NCI-H446 treated with DMSO at 0.1 percent for 48 hours (cell line): ENCODE data around the gene IL1RAP.

ENCODE experiments used
- DNase-seq: peaks from one replicate; lab custom pipeline; 2025; lab: John Stamatoyannopoulos, UW

IL1RAP gene

DNA sequence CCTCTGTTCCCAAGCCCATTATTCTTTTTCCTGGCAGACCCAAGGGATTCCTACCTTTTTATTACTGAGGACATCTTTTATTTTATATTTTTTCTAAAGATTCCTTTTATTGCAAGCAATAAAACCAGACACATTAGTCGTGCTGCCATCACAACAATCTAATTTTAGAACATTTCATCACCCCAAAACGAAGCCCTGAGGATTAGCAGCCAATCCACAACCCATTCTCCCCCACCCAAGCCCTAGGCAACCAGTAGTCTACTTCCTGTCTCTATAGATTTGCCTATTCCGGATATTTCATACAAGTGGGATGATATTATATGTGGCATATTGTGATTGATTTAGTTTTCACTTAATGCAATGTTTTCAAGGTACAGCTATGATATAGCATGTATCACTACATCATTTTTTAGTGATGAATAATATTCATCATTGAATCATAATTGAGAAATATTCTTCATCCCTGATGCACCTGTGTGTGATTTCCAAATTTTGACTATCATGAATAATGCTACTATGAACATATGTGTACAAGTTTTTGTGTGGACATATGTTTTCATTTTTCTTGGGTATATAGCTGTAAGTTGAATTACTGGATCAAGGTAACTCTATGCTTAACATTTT lies 65.7 kb downstream of the IL1RAP start:
- no peak for DNase-seq

DNA sequence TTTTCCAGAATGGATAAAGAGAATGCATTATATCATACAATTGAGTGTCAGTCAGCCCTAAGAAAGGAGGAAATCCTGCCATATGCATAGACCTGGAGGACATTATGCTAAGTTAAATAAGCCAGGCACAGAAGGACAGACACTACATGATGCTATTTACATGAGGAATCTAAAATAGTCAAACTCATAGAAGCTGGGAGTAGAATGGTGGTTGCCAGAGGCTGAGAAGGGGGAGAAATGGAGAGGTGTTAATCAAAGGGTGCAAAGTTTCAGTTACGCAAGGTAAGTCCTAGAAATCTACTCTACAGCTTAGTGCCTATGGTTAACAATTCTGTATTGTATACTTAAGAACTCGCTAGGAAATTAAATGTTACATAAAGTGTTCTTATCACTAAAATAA lies 66.5 kb downstream of the IL1RAP start:
- no peak for DNase-seq

DNA sequence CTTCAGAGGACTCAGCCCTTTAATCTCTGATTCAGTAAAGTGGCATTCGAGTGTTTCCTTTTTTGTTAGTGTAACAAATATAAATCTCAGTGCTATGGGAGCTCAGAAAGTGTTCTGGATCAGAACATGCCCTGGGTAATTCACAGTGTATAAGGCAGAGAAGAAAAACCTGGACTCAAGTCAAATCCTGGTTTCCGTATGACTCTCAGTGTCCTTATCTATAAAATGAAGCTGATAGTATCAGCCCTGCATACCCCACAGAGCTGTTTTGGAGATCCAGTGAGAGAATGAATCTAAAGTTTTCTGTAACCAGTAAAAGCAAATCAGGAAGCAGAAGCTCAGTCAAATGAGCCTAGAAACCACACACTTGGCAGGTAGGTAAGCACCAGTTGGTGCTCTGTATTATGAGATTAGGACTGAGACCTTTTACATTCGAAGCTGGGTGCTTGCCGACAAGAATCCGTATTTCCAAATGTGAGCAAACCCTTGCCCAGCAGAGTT lies 67.2 kb downstream of the IL1RAP start:
- no peak for DNase-seq

DNA sequence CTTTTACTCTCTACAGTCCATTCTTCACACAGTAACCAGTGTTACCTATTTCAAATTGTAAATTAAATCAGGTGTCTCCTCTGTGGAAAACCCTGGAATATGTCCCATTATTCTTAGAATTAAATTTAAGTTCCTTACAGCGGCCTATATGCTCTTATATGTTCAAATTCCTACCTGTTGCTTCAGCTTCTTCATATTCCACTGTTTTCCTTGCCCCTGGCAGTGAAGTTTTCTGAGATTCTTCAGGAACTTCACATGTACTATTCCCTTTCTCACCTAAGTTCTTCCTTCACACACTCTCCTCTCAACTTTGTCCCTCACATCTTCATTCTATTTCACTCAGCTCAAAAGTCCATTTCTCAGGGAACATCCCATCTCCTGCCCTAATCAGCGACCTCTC lies 68.8 kb downstream of the IL1RAP start:
- no peak for DNase-seq

DNA sequence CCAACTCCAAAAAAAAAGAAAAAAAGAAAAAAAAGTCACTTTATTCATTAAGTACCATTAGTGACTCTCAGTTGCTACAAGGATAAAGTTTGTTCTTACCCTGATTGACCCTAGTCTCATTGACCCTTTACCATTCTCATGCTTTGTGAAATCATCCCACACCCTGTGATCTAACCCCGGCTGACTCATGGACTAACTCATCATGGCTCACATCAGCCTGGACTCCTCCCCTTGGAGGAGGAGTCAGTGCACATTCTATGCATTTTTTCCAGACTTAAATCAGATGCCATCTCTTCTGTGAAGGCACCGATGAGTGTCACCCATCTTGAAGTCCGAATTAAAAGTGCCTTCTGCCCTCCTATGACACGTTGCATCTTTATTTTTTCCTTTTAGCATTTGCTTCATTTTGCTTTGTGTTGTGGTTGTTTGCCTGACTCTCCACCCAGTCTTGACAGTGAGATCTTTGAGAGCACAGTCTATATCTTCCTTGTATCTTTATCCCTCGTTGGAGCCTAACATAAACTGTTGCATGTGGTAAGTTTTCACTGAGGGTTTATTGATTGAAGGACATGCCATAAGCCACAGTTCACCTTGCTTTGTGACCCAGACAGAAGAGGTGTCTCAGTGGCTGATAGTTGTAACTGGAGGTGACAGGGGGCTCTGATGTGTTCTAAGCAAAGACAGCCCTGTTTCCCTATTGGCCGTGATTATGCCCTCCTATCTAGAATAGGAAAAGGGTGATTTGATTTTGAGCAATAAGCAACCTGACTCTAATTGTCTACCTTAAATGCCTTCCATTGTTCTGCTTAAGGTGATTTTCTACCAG lies 72.1 kb downstream of the IL1RAP start:
- DNase-seq: no peak

DNA sequence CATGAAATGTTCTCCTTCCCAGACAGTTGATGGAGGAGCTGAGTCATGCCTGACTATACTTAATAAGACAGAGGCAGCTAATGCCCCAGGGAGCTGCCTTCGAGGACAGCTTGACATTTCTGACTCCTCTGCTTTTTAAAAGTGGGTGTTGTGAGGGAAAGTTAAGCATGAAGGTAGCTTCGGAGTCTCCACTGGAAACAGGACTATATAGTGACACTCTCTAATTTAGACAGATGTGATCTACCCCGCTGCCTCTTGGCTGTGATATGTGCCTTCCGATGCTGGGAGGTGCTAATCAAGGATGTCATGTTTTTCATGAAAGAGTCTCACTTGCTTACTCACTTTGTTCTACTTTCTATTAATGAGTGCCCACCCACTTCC lies 72.7 kb downstream of the IL1RAP start:
- DNase-seq: no peak

DNA sequence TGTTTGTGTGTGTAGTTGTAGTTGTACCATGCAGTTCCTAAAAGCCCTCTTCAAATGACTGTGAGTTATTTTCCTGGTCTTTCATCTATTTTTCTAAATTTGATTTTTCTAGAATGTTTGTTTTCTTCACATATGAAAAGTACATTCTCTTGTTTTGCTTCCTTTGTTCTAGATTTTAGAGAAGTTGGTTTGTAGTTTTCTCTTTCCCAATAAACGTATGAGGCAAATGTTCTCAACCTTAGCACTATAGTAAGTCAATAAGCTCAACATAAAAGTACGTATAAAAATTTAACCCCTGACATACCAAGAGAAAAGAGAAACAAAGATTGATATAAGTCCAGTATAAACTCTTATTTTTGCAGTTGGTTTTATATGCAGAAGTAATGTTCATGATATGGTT lies 74.7 kb downstream of the IL1RAP start:
- DNase-seq: no peak

DNA sequence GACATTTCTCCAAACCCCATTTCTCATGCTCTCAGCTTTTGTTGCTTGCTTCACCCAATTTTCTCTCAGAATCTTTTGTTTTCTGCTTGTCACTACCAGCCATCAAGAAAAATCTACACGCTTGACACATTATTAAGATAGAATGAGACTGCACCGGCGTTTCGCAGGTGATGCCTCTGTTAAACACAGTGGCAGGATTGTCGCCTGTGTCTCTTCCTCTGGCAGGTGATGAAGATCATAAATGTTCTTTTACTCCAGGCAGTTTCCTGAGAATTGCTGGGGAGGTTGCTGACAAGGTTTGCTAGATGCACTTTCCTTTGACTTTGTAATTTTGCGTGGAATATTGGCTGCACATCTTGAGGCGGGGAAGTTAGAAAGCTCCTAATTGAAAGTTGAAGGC lies 75.4 kb downstream of the IL1RAP start:
- DNase-seq: no peak

DNA sequence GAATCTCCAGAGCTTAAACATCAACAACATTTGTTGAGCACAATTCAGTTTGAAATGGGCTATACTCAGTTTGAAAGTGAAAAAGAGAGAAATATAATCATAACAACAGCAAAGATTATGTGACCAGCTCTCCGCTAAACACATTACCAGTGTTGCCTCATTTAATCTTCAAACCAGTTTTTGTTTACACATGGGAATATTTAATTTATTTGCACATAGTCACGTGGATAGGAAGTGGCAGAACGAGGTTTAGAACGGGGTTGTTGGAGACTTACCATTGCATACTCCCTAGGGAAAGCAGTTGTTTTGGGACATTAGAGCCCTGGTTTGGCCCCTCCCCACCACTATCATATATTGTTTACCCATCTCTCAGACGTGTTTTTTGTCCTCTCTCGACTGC lies 77.2 kb downstream of the IL1RAP start:
- DNase-seq: no peak

DNA sequence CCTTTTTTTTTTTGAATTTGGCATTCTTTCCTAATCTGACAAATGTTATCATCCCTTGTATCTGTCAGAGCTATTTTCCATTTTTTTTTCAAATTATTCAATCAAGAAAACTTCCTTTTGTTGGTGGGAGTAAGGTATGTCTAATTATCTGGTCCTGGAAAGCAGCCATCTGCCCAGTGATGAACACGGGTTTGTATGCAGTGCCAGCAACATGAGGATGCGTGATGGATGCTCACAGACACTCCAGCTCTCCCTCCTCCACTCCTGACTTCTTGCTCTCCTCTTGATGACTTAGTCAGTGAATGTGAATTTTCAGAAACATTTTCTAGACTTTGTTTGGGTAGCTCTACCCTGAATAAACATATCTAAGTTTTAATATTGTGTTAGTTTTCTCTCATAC lies 79.2 kb downstream of the IL1RAP start:
- no peak for DNase-seq

DNA sequence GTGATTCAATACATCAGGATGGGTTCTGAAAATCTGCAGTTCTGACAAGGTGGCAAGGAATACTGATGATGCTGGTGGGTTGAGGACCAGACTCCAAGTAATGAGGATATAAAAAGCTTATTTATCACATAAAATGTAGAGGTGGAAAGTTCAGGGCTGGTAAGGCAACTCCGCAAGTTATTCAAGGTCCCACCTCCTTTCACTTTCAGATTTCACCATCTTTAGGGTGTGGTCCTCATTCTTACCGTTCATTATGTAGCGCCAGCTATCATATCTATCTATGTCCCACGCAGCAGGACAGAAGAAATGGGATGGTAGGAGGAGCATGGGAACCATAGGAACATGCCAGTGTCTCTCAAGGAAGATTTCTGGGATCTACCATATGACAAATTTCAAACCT lies 80.3 kb downstream of the IL1RAP start:
- no peak for DNase-seq

DNA sequence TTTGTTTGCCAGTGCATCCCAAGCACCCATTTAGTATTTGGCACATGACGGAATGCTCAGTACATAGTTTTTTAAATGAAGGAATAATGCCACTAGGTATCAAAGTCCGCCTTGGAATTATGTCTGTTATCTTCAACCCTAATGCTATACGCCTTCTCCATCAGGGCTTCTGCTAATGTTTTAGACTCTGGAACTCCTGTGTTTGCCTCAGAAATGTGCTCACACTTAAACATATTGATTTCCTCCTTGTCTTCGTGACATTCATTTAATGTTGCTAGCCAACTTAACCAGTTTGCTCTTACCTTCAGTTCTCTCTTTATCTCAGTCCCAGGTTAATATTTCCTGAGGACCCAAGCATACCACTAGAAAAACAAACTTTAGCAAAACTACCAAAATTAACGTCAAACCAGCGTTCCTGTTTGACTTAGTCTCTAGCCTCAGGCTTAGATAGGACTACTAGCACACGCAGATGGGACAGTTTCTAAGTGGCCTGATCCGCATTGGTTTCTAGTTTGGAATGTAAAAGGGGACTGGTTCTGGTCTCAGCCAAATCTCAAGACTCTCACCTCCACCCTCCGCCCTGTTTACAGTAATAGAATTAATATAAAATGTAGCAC lies 81.4 kb downstream of the IL1RAP start:
- no peak for DNase-seq

DNA sequence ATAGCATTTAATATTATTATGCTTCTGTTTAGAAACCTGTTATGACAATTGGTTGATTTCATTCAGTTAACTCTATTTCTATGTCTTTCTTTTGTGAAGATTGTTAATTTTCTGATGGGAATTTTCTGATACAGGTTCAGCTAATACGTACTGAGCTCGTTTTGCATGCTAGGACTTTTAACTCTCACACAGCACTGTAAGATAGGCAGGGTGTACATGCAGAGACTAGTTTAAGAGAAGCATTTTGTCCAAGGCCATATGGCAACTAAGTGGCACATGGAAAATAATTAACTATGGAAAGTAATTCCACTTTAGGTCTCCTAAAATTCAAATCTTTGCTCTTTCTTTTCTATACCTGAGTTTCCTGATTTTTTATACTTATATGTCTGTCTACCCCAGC lies 81.9 kb downstream of the IL1RAP start:
- no peak for DNase-seq

DNA sequence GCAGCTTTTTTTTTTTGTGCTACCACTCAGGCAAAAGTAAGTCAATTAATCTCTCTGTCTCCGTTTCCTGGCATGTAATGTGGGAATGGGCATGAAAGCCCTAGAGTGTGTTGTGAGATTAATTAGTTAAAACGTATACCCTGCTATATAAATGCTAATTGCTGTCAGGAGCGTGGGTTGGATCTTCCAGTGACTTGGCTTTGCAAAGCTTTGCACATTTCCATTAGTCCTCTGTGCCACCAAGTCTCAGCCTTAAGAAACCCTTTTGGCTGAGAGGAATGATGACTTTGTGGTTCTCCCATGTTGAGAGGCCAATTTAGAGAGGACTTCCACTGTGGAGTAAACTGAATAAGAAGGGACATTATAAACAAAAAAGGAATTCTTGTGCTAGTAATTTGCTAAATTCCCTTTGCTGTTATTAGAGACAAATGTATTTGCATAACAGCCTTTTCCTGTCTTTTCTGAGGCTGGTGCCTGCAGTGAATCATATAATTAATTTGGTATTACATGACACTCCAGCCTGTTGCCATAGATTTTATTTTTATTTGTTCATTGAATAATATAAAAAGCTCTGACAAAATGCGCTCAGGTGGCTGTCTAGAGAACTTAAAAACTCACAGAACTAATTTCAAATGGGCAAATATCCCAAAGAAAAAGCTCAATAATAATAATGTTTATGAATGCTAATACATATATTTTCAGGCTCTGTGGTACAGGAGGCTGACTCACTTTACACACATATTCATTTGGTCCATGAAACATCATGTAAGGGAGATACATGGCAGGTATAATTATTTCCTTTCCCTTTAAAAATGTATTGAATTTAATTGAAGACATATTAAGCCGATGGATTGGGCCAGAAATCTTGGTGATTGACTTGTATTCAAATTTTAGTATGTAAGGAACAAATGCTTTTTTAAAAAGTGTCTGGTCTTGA lies 82.7 kb downstream of the IL1RAP start:
- no peak for DNase-seq

DNA sequence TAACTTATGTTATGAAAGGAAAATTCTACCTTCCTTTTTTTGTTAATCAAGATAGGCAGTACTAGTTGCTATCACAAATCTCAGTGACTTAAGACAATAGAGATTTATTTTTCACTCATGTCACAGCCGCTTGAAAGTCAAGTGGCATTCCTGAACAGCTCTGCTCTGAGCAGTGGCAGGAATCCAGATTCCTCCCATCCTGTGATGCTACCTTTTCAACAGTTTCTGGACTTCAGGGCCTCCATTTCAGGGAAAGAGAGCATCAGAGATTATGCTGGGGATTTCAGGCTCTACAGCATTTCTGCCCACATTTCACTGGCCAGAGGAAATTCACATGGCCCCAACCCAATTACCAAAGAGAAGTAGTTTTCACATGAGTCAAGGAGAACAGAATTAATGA lies 83.4 kb downstream of the IL1RAP start:
- no peak for DNase-seq

DNA sequence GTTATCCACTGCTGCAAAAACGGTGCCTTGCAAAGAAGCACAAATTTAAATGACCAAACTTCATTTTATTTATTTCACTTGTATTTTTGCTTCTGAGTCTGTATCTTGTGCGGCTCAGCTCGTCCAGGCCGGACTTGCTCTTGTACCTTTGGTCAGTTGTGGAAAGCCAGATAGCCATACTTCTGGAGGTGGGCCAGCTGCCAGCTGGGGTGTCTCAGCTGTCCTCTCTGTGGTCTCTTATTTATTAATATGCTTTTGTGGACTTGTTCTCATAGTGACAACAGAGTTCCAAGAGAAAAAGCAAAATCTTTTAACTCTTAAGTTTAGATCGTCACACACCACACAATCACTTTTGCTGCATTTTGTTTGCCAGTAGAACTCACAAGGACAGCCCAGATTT lies 87.7 kb downstream of the IL1RAP start:
- DNase-seq: no peak

DNA sequence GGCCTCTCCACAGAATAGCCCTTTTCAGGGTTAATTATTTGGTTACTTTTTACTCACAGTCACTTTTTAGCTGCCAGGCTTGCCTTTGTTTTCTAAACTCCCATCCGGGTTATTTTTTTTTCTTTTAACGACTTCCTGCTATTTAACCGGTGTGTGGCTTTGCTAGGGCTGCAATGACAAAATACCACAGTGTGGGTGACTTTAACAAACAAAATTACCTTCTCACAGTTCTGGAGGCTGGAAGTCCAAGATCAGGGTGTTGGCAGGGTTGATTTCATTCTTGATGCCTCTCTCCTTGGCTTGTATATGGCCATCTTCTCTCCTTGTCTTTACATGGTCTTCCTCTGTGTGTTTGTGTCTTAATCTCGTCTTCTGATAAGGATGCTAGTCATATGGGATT lies 91.5 kb downstream of the IL1RAP start:
- DNase-seq: no peak

DNA sequence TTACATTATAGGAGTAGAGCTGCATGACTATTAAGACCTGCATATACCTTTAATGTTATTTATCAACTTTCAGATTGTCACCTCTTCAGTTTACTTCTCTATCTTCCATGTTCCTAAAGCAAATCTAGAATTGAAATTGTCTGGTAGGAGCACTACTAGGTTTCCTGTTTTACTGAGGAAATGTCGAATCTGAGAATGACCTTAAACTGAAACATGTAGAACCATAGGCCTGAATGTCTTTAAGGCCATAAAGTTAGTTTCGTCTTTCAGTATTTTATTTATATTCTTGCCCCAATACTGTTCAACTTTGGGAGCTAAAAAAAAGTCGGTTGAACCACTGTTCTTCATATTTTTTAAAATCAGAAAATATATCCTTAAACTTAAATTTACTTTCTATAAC lies 92.7 kb downstream of the IL1RAP start:
- DNase-seq: no peak

DNA sequence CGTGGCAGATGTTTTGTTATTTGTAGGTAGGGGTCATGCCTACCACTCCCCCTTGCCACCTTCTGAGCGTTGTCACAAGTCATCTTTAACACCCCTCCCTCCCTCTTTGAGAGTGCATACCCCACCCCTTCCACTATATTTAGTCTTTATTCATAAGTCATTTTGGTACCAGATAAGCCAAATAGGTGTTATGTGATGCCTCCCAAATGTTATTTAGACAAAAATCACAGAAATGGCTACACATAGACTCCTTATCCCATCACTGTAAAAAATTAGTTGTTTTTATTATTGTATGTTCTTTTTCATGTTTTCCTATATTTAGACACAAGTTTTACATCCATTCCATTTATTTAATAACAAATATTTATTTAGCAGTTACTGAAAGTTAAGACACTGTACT lies 93.1 kb downstream of the IL1RAP start:
- DNase-seq: no peak

DNA sequence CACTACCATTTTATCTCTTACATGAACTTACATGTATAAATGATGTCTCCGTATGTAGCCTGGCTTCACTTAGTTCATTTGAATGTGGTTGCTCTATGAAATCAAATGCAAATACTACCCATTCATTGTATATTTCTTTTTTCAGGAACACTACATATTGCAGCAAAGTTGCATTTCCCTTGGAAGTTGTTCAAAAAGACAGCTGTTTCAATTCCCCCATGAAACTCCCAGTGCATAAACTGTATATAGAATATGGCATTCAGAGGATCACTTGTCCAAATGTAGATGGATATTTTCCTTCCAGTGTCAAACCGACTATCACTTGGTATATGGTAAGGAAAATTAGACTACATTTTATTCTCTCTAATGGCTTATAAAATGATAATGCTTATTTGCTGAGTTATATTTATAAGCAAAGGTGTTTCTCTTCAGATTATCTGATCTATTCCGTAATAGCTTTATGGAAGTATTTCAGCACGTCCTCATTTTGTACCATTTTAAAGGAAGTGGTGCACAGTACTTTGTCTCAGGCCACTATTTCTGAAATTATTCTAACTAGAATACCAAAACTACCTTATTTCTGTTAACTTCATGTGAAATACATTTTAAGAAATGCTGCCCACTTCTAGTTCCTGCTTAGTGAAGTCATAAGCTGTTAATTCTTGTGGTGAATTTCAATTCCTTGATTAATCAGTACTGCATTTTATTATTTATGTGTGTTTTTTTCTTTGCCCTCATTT lies 95.1 kb downstream of the IL1RAP start:
- DNase-seq: no peak

DNA sequence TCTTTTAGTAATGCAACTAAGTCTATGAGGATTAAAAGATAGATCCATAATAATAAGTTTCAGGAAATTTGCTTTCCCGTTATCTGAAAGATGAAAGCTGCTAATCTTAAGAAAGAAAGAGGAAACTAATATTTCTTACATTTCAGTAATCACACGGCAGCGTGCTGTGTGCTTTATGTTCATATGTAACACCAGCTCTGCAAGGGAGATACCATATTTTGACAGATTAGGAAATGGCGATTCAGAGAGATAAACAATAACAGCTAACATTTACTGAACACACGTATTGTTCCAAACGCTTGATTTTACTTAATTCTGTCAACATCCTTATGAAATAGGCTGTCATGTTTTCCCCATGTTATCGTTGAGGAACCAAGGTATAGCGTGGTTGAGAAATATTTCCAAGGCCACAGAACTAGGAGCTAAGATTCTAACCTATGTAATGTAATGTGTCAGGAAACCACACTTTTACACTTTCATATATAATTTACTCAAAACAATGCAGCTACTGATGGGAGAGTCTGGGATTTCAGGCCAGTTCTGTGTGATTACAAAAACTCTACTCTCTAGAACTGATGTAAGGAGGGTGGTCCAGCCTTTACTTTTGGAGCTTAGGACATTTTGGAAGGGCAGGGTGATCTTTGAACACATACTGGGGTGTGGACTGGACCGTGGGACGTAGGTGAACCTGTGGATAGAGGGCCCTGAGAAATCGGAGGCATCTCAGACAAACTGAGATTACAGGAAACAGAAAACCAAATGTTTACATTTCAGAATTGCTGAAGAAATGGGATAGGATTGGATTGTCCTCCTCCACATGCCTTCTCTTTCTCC lies 100.6 kb downstream of the IL1RAP start:
- DNase-seq: no peak
